Astrocyte of the cerebellum (primary cell): ENCODE results near the gene KPNA6.

ENCODE experiments used
- DNase-seq: peaks from one replicate; pipeline ENCODE4 v3.0.0-alpha.2; 2011; ENCODE audit warnings: low read depth
- H3K4me3 ChIP-seq: 2 replicates; pipeline ENCODE4 v1.5.1; 2011; ENCODE audit warnings: mild to moderate bottlenecking, low read depth, low read length, moderate library complexity
- in situ Hi-C: cut with HindIII; loops from 2 replicates; pipeline ENCODE4 v1.10.0; 2017; ENCODE audit warnings: low sequenced_read_pairs
- TF ChIP-seq, protein P1 (sequence below): IDR thresholded peaks from 2 replicates; pipeline ENCODE4 v1.5.1; 2012; ENCODE audit warnings: low read length, low read depth, moderate library complexity, mild to moderate bottlenecking; ENCODE audit errors: missing control alignments

Gene KPNA6

GRCh38 chr1:32195972-32196823 lies 88.3 kb downstream of the KPNA6 start:
- no peak overlapping the region for H3K4me3 ChIP-seq
- no peak for DNase-seq
- in situ Hi-C loops = no loop called here
- TF ChIP-seq, protein P1, sequence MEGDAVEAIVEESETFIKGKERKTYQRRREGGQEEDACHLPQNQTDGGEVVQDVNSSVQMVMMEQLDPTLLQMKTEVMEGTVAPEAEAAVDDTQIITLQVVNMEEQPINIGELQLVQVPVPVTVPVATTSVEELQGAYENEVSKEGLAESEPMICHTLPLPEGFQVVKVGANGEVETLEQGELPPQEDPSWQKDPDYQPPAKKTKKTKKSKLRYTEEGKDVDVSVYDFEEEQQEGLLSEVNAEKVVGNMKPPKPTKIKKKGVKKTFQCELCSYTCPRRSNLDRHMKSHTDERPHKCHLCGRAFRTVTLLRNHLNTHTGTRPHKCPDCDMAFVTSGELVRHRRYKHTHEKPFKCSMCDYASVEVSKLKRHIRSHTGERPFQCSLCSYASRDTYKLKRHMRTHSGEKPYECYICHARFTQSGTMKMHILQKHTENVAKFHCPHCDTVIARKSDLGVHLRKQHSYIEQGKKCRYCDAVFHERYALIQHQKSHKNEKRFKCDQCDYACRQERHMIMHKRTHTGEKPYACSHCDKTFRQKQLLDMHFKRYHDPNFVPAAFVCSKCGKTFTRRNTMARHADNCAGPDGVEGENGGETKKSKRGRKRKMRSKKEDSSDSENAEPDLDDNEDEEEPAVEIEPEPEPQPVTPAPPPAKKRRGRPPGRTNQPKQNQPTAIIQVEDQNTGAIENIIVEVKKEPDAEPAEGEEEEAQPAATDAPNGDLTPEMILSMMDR = no peak

DNA sequence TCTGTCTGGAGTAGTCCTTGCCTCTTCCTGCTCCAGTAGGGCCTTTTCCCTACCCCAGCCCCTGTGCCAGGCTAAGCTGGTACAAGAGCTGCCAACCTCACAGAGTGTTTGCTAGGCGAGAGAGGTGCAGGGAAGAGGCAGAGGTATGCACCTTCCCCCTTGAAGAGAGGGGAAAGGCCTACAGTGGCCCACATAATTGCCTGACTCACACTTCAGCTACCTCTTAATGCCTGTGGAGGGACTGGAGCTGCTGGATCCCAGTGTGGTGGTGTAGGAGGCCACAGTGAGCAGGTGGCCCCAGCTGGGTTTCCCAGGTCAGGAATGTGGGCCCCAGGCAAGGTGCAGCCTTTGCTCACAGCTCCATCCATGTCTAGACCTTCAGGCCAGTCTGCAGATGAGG lies 89.2 kb downstream of the KPNA6 start:
- TF ChIP-seq, protein P1 = no peak
- no peak for DNase-seq
- no peak overlapping the region for H3K4me3 ChIP-seq
- in situ Hi-C loops = no loop called here

GRCh38 chr1:32197837-32198236 lies 90.0 kb downstream of the KPNA6 start:
- in situ Hi-C loops = no loop called here
- TF ChIP-seq, protein P1 = no peak

GRCh38 chr1:32198237-32199042 lies 90.6 kb downstream of the KPNA6 start:
- TF ChIP-seq, protein P1 = no peak
- H3K4me3 ChIP-seq = no peak overlapping the region
- no peak for DNase-seq
- in situ Hi-C loops = no loop called here

More at GRCh38 chr1:32197837-32198236, 90.0 kb downstream of the KPNA6 start:
- no peak for DNase-seq
- H3K4me3 ChIP-seq = no peak overlapping the region

GRCh38 chr1:32199043-32199716 lies 91.3 kb downstream of the KPNA6 start:
- TF ChIP-seq, protein P1 = no peak
- in situ Hi-C loops = no loop called here
- no peak for DNase-seq
- H3K4me3 ChIP-seq = no peak overlapping the region

- TF ChIP-seq, protein P1 = no peak
- in situ Hi-C loops = loop anchor here (10.0 kb wide), 1 partner anchor 175 kb away; no protein-coding TSS in a partner anchor
- H3K4me3 ChIP-seq = peak overlapping the region; percentile 62
- no peak for DNase-seq
These were observed 91.8 kb downstream of the KPNA6 start for GRCh38 chr1:32199717-32200072.
